Retinal pigment epithelial cell (primary cell): Measurements from ENCODE around the gene ASAP2.

Experiments used
- DNase-seq: peaks from one replicate; pipeline ENCODE4 v3.0.0-alpha.2; 2010; ENCODE audit warnings: low read depth
- H3K4me3 ChIP-seq: 2 replicates; pipeline ENCODE4 v1.5.1; 2011; ENCODE audit warnings: mild to moderate bottlenecking, low read length, control low read depth, moderate library complexity
- CTCF ChIP-seq: conservative IDR thresholded peaks from 2 replicates; pipeline ENCODE4 v1.5.1; 2011; ENCODE audit warnings: low read depth, low read length, control low read depth, inconsistent platforms

ASAP2 gene

GRCh38 chr2:9276074-9276473 lies 69.5 kb downstream of the ASAP2 start:
- no peak for DNase-seq
- no peak overlapping the region for H3K4me3 ChIP-seq
- no peak for TF ChIP-seq CTCF

DNA sequence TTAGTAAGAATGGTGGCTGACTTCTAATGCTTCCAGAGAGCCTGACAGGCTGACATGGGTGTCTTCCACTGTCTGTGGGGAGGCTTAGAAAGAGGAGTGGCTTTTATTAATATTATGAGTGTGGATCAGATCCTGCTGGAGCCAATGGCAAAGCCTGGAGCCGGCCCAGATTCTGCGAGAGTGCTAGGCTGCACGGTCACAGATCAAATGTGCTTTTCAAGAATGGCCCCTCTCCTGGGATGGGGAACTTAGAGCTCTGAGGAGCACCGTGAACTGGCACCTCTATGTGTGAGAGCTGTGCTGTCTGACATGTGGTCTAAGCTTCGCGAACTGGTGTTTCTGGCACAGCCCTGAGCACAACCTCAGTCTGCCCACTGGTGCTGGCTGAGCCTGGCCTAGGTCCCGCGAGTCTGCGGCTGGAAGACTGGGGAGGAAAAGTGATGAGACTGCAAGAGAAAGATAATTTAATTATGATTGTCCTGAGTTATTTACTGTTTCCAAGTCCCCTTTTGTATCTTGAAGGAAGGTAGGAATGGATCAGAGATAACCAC lies 70.4 kb downstream of the ASAP2 start:
- TF ChIP-seq CTCF: no peak
- DNase-seq: no peak
- no peak overlapping the region for H3K4me3 ChIP-seq

DNA sequence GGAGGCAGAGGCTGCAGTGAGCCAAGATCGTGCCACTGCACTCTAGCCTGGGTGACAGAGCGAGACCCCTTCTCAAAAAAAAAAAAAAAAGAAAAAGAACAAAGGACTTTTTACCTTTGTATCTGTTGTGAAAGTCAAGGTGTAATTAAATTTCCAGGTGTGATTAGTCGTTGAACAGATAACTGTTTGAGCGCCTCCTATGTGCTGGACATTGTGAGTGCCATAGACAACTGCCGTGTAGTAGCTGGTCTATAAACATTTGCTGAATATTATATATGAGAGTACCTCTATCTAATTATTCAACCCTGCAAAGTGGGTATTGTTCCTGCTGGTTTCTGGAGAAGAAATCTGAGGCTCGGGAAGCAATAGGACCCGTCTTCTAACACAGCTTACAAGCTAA lies 71.8 kb downstream of the ASAP2 start:
- no peak for DNase-seq
- no peak for TF ChIP-seq CTCF

GRCh38 chr2:9279426-9279825 lies 72.8 kb downstream of the ASAP2 start:
- DNase-seq: no peak
- H3K4me3 ChIP-seq: no peak overlapping the region
- no peak for TF ChIP-seq CTCF

More for the DNA sequence above, 71.8 kb downstream of the ASAP2 start:
- H3K4me3 ChIP-seq: no peak overlapping the region

GRCh38 chr2:9280224-9280623 lies 73.6 kb downstream of the ASAP2 start:
- no peak for TF ChIP-seq CTCF
- no peak overlapping the region for H3K4me3 ChIP-seq
- no peak for DNase-seq

DNA sequence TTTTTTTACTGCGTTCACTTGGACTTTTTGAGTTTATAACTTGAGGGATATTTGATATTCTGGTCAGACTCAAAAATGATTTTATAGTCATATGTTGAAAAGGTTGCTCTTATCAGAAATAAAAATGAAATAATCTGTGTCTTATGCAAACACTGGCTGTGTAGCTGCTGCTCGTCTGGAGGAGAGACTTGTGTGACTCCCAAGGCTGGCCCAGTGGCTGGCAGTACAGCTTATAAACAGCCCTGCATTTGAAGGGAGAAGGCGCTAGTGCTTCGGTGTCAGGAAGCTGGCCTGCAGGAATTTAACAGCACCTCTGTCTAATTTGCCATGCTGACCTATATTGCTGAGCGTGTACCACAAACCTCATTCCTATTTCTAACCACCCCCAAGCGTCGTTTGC lies 74.5 kb downstream of the ASAP2 start:
- DNase-seq: no peak
- TF ChIP-seq CTCF: no peak
- H3K4me3 ChIP-seq: no peak overlapping the region
